Lung (tissue), 12 donors: ENCODE data around the gene HHLA2. TPM values are rescaled to one million over a fixed set of nuclear protein-coding genes. Genes with fewer than 3 reads are reported as not detected.

Experiments
- ATAC-seq: fragments of 200-7000 bp; cut with Tn5 transposase; one replicate; pipeline ENCODE4 v1.9.1; 2020; ENCODE audit warnings: moderate number of reproducible peaks; ENCODE audit not compliant: insufficient read depth, low FRiP score
- DNase-seq, 3 donors: peaks; one replicate each; pipeline ENCODE4 v3.0.0-alpha.2; 2013 to 2017
- H3K27ac ChIP-seq, 2 donors: one replicate each; pipeline ENCODE4 v1.5.1; 2013; ENCODE audit warnings: mild to moderate bottlenecking in 2 of 2, moderate library complexity in 2 of 2, control low read depth in 1 of 2, inconsistent platforms in 1 of 2, low read depth in 1 of 2, low read length in 1 of 2
- H3K27me3 ChIP-seq, 3 donors: one replicate each; pipeline ENCODE4 v1.5.1; 2013; ENCODE audit warnings: low read length in 2 of 3; ENCODE audit not compliant: control insufficient read depth in 3 of 3, insufficient read depth in 3 of 3
- H3K36me3 ChIP-seq, 4 donors: one replicate each; pipeline ENCODE4 v1.5.1; 2013; ENCODE audit warnings: low read length in 4 of 4, mild to moderate bottlenecking in 1 of 4, moderate library complexity in 1 of 4; ENCODE audit not compliant: control insufficient read depth in 4 of 4, insufficient read depth in 4 of 4
- H3K4me1 ChIP-seq, 5 donors: one replicate each; pipeline ENCODE4 v1.5.1; 2013; ENCODE audit warnings: low read length in 5 of 5, mild to moderate bottlenecking in 2 of 5, moderate library complexity in 1 of 5; ENCODE audit not compliant: control insufficient read depth in 5 of 5, insufficient read depth in 5 of 5
- H3K4me3 ChIP-seq: one replicate; pipeline ENCODE4 v1.5.1; 2013; ENCODE audit warnings: mild to moderate bottlenecking, control low read depth, moderate library complexity
- H3K9ac ChIP-seq, 2 donors: one replicate each; pipeline ENCODE4 v1.5.1; 2013; ENCODE audit warnings: low read length in 2 of 2, control low read depth in 1 of 2; ENCODE audit not compliant: insufficient read depth in 1 of 2
- H3K9me3 ChIP-seq, 4 donors: one replicate each; pipeline ENCODE4 v1.5.1; 2013; ENCODE audit warnings: low read length in 3 of 4, mild to moderate bottlenecking in 1 of 4, moderate library complexity in 1 of 4; ENCODE audit not compliant: control insufficient read depth in 4 of 4, insufficient read depth in 3 of 4
- WGBS, 2 donors: extraction: QIAGEN DNeasy Blood & Tissue Kit; methylation state at CpG; one replicate each; pipeline ENCODE4 v1.1.7; 2013; 5-methylcytosine and 5-hydroxymethylcytosine counted together
- polyA plus RNA-seq, 2 donors: library from polyadenylated mRNA; stranded (reverse); fragments of 200-250 nt; gene quantifications; one replicate each; pipeline ENCODE4 v1.2.1, GENCODE V29; 2013
- total RNA-seq, 2 donors: library from RNA; depleted of rRNA in 1 of 2; stranded (reverse); fragments of >200 nt in 1 of 2; gene quantifications; one replicate each; pipeline ENCODE4 v1.2.1, GENCODE V29; 2014 to 2021
- TF ChIP-seq, protein P1 (sequence below): IDR thresholded peaks from 2 replicates; pipeline ENCODE4 v1.5.1; 2012; ENCODE audit warnings: mild to moderate bottlenecking; ENCODE audit errors: control extremely low read depth, extremely low read depth
- donor health status: control.
- donor health status: control.
- donor health status: Bipolar disorder and iron deficiency.
- donor health status: healthy.
- donor health status: DM: yes; HTN: yes; CAD: no.

HHLA2 gene
- total and polyA plus RNA-seq, 4 donors: 1.8 to 20.2 (median 3.5) TPM

DNA sequence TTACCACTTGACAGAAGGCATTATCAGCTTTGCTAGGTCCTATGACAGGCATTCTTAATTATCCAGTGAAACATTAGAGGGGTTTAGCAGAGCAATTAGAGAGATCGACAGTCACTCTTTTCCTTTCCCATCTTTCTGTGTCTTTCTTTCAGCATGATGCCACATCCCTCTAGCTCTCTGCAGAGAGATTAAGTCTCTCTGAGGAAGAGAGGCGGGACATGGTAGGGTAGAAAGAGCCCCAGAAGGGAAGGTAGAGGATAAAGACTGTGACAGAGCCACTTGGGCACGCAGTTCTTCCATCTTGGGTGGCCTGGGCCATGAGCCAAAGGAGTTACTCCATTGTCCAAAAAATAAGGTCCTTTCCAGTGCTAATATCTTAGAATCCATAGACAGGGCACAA is 55.8 kb downstream of the HHLA2 start:
- TF ChIP-seq, protein P1, sequence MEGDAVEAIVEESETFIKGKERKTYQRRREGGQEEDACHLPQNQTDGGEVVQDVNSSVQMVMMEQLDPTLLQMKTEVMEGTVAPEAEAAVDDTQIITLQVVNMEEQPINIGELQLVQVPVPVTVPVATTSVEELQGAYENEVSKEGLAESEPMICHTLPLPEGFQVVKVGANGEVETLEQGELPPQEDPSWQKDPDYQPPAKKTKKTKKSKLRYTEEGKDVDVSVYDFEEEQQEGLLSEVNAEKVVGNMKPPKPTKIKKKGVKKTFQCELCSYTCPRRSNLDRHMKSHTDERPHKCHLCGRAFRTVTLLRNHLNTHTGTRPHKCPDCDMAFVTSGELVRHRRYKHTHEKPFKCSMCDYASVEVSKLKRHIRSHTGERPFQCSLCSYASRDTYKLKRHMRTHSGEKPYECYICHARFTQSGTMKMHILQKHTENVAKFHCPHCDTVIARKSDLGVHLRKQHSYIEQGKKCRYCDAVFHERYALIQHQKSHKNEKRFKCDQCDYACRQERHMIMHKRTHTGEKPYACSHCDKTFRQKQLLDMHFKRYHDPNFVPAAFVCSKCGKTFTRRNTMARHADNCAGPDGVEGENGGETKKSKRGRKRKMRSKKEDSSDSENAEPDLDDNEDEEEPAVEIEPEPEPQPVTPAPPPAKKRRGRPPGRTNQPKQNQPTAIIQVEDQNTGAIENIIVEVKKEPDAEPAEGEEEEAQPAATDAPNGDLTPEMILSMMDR: no peak
- H3K9me3 ChIP-seq: no peaks in the 10 kb centered on the region
- no peaks in the 10 kb centered on the region for H3K36me3 ChIP-seq
- no peaks in the 10 kb centered on the region for H3K4me1 ChIP-seq
- H3K9ac ChIP-seq: no peak overlapping the region
- no peak for DNase-seq
- H3K4me3 ChIP-seq: no peak overlapping the region
- no peak for ATAC-seq
- WGBS, 2 donors: 56 to 64% methylated on average over 3 of the region's 3 CpGs
- H3K27me3 ChIP-seq: no peaks in the 10 kb centered on the region
- H3K27ac ChIP-seq: no peak overlapping the region

DNA sequence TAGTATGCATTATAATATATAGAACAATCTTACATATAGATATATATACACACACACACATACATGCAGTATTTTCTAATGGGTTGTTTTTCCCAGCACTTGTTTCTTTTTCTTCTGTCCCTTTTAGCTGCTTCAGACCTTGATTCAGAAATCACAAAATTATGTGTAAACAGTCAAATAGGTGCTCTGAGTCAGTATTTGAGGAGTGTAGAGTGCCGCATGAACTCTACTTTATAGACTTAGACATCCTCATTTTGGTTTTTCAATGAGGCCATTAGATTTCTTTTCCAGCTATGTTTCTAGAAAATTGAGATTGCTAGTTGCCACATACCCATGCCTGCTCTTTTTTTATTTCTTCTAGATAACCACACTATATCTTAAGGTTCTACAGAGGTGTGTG is 58.2 kb downstream of the HHLA2 start:
- H3K4me3 ChIP-seq: no peak overlapping the region
- ATAC-seq (no peak), DNase-seq (no peak)
- H3K4me1 ChIP-seq: no peaks in the 10 kb centered on the region
- no peak overlapping the region for H3K9ac ChIP-seq
- no peaks in the 10 kb centered on the region for H3K9me3 ChIP-seq
- H3K27ac ChIP-seq: no peak overlapping the region
- no peaks in the 10 kb centered on the region for H3K27me3 ChIP-seq
- no peaks in the 10 kb centered on the region for H3K36me3 ChIP-seq
- TF ChIP-seq, protein P1: no peak
- 81 to 95% methylated on average over 1 of the region's 1 CpG for WGBS, 2 donors

DNA sequence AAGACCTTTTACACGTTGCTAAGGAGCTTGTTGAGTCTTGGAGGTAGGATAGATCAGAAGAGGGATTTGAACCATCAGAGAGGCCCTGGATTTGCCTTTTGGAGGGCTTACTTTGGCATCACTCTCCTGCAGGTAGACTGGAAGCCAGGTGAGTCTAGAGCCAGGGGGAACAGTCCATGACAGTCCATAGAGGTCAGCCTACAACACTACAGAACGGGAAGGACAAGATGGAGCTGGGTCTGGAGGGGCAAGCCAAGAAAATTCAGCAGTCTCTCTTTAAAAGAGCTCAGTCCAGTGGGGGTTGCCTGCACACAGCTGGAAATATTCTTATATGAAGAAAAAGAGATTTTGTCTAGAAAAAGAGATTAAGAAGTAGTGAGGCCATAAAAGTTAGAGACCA is 60.7 kb downstream of the HHLA2 start:
- H3K9ac ChIP-seq: no peak overlapping the region
- H3K36me3 ChIP-seq: no peaks in the 10 kb centered on the region
- WGBS, 2 donors: 84 to 90% methylated on average over 2 of the region's 2 CpGs
- H3K9me3 ChIP-seq: no peaks in the 10 kb centered on the region
- no peak overlapping the region for H3K4me3 ChIP-seq
- no peak for ATAC-seq
- no peaks in the 10 kb centered on the region for H3K4me1 ChIP-seq
- H3K27ac ChIP-seq: no peak overlapping the region
- DNase-seq: no peak
- TF ChIP-seq, protein P1: no peak
- H3K27me3 ChIP-seq: no peaks in the 10 kb centered on the region

DNA sequence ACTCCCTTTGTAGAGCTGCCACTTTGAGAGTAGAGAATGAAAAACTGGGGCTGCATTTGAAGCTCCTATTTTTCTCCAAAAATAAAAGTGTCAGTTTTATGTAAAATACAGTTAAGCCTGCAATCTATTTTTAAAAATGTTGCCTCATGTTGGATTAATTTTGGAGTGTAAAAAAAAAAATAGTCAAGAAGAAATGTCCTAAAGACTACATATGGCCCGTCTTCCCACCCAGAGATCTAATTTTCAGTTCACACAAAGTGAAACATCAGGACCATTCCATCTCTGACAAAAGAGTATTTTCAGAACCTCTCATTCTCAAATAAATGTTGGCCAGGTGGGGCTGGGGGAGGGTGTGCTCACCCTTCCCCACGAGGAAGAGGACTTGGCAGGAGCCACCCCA is 62.7 kb downstream of the HHLA2 start:
- H3K27ac ChIP-seq: no peak overlapping the region
- DNase-seq (no peak), ATAC-seq (no peak)
- TF ChIP-seq, protein P1: no peak
- H3K4me1 ChIP-seq: no peaks in the 10 kb centered on the region
- no peak overlapping the region for H3K9ac ChIP-seq
- no peaks in the 10 kb centered on the region for H3K27me3 ChIP-seq
- WGBS, 2 donors: 77 to 90% methylated on average over 2 of the region's 2 CpGs
- H3K9me3 ChIP-seq: no peaks in the 10 kb centered on the region
- no peaks in the 10 kb centered on the region for H3K36me3 ChIP-seq
- H3K4me3 ChIP-seq: no peak overlapping the region
